GM23338 (cell line): ENCODE results near the gene GPD1L. TPM values are rescaled to one million over a fixed set of nuclear protein-coding genes. Genes with fewer than 3 reads are reported as not detected.

Experiments
- ATAC-seq: fragments of 200-7000 bp; cut with Tn5 transposase; 3 replicates; pipeline ENCODE4 v1.9.1; 2020
- DNase-seq: peaks from one replicate; pipeline ENCODE4 v3.0.0-alpha.2; 2015; ENCODE audit warnings: low spot score
- H2AFZ ChIP-seq: fragments of 200-600 bp; sonication (generic); 2 replicates; pipeline ENCODE4 v1.8.0; 2016; ENCODE audit warnings: antibody characterized with exemption, mild to moderate bottlenecking, moderate library complexity
- H3F3A ChIP-seq: fragments of 200-600 bp; sonication (generic); replicated peaks from 2 replicates; pipeline ENCODE4 v1.8.0; 2017; ENCODE audit warnings: antibody characterized with exemption, mixed run types, low read depth
- H3K27ac ChIP-seq: fragments of 200-600 bp; sonication (generic); 2 replicates; pipeline ENCODE4 v1.6.1; 2016; ENCODE audit warnings: low read depth
- H3K27me3 ChIP-seq: fragments of 200-600 bp; sonication (generic); 2 replicates; pipeline ENCODE4 v1.8.0; 2016; ENCODE audit warnings: mild to moderate bottlenecking, mixed run types, moderate library complexity; ENCODE audit not compliant: insufficient read depth
- H3K36me3 ChIP-seq: fragments of 200-600 bp; sonication (generic); 2 replicates; pipeline ENCODE4 v1.8.0; 2016; ENCODE audit warnings: mild to moderate bottlenecking; ENCODE audit not compliant: insufficient read depth
- H3K4me1 ChIP-seq: fragments of 200-600 bp; sonication (generic); 2 replicates; pipeline ENCODE4 v1.8.0; 2016; ENCODE audit warnings: mild to moderate bottlenecking, moderate library complexity; ENCODE audit not compliant: insufficient read depth
- H3K4me2 ChIP-seq: fragments of 200-600 bp; sonication (generic); 2 replicates; pipeline ENCODE4 v1.7.1; 2017; ENCODE audit warnings: mixed run types
- H3K4me3 ChIP-seq: fragments of 200-600 bp; sonication (generic); 2 replicates; pipeline ENCODE4 v1.6.1; 2016; ENCODE audit warnings: mixed run types
- H3K79me2 ChIP-seq: fragments of 200-600 bp; sonication (generic); replicated peaks from 2 replicates; pipeline ENCODE4 v1.8.0; 2017; ENCODE audit warnings: mild to moderate bottlenecking; ENCODE audit not compliant: insufficient read depth
- H3K9me2 ChIP-seq: fragments of 200-600 bp; sonication (generic); 2 replicates; pipeline ENCODE4 v1.8.0; 2017; ENCODE audit not compliant: insufficient read depth
- H4K20me1 ChIP-seq: fragments of 200-600 bp; sonication (generic); replicated peaks from 2 replicates; pipeline ENCODE4 v1.8.0; 2017; ENCODE audit warnings: mild to moderate bottlenecking; ENCODE audit not compliant: insufficient read depth
- H3K27ac Mint-ChIP-seq: 2 replicates; pipeline ENCODE4 v1.8.0; 2020; ENCODE audit warnings: inconsistent platforms, mild to moderate bottlenecking, moderate library complexity, mixed read lengths
- H3K27me3 Mint-ChIP-seq: 3 replicates; pipeline ENCODE4 v1.8.0; 2022; ENCODE audit warnings: low read depth, mild to moderate bottlenecking, moderate library complexity, mixed read lengths, inconsistent platforms; ENCODE audit not compliant: insufficient read depth, poor library complexity
- H3K36me3 Mint-ChIP-seq: 3 replicates; pipeline ENCODE4 v1.8.0; 2021; ENCODE audit warnings: low read depth, mild to moderate bottlenecking, inconsistent platforms, moderate library complexity, mixed read lengths
- H3K4me1 Mint-ChIP-seq: 3 replicates; pipeline ENCODE4 v1.8.0; 2020; ENCODE audit warnings: mild to moderate bottlenecking, inconsistent platforms, mixed read lengths
- H3K4me3 Mint-ChIP-seq: 3 replicates; pipeline ENCODE4 v1.8.0; 2021; ENCODE audit warnings: moderate library complexity, mild to moderate bottlenecking, inconsistent platforms, mixed read lengths
- H3K9me3 Mint-ChIP-seq: 3 replicates; pipeline ENCODE4 v1.8.0; 2020; ENCODE audit warnings: moderate library complexity, mild to moderate bottlenecking, inconsistent platforms, mixed read lengths
- CREB1 ChIP-seq: fragments of 250-450 bp; sonication (Bioruptor Pico); IDR thresholded peaks from 2 replicates; pipeline ENCODE4 v1.5.0; 2020; ENCODE audit warnings: low read depth, mild to moderate bottlenecking, moderate library complexity
- ETS1 ChIP-seq: IDR thresholded peaks from 2 replicates; pipeline ENCODE4 v1.6.1; 2016; ENCODE audit warnings: antibody characterized with exemption
- EZH2 ChIP-seq: fragments of 200-600 bp; sonication (generic); IDR thresholded peaks from one replicate; pipeline ENCODE4 v1.8.0; 2017; ENCODE audit warnings: antibody characterized with exemption, mild to moderate bottlenecking, low read depth; ENCODE audit not compliant: unreplicated experiment
- EZH2phosphoT487 ChIP-seq: fragments of 200-600 bp; sonication (generic); IDR thresholded peaks from one replicate; pipeline ENCODE4 v1.8.1; 2018; ENCODE audit warnings: antibody characterized with exemption; ENCODE audit not compliant: unreplicated experiment
- JUNB ChIP-seq: IDR thresholded peaks from one replicate; pipeline ENCODE4 v1.6.1; 2016; ENCODE audit warnings: antibody characterized with exemption; ENCODE audit not compliant: unreplicated experiment
- NANOG ChIP-seq: IDR thresholded peaks from 2 replicates; pipeline ENCODE4 v1.6.1; 2016; ENCODE audit warnings: antibody characterized with exemption, borderline replicate concordance
- POLR2AphosphoS5 ChIP-seq: IDR thresholded peaks from 2 replicates; pipeline ENCODE4 v1.6.1; 2016; ENCODE audit warnings: antibody characterized with exemption, low read depth
- STAT1 ChIP-seq: IDR thresholded peaks from one replicate; pipeline ENCODE4 v1.6.1; 2016; ENCODE audit warnings: antibody characterized with exemption; ENCODE audit not compliant: unreplicated experiment
- ZNF114 ChIP-seq: fragments of 250-450 bp; sonication (Bioruptor Pico); IDR thresholded peaks from 2 replicates; pipeline ENCODE4 v1.5.0; 2020; ENCODE audit warnings: mild to moderate bottlenecking, moderate library complexity
- ZNF331 ChIP-seq: fragments of 250-450 bp; sonication (Bioruptor Pico); IDR thresholded peaks from 2 replicates; pipeline ENCODE4 v1.5.0; 2020; ENCODE audit warnings: low read depth, mild to moderate bottlenecking, moderate library complexity
- ZNF462 ChIP-seq: fragments of 250-450 bp; sonication (Bioruptor Pico); IDR thresholded peaks from 2 replicates; pipeline ENCODE4 v1.5.0; 2020; ENCODE audit warnings: mild to moderate bottlenecking, moderate library complexity
- polyA plus RNA-seq: library from polyadenylated mRNA; unstranded; fragments of >200 nt; fragmentation: Nextera tagmentation; extraction: Ambion mirVana; gene quantifications from 2 replicates; pipeline ENCODE4 v1.2.1, GENCODE V29; 2016
- total RNA-seq: library from RNA; depleted of rRNA; stranded (reverse); fragments of >200 nt; shearing (Covaris generic); gene quantifications from 2 replicates; pipeline ENCODE4 v1.2.3, GENCODE V29; 2014
- TF ChIP-seq, protein P1 (sequence below), 2 experiments: fragments of 200-600 bp in 1 of 2; sonication (generic) in 1 of 2; conservative IDR thresholded peaks; 2 replicates each; pipeline versions ENCODE4 v1.5.1 to v1.6.1; 2016 to 2017; ENCODE audit warnings: antibody characterized with exemption in 2 of 2, low read depth in 2 of 2, mild to moderate bottlenecking in 2 of 2, moderate library complexity in 1 of 2

The GPD1L gene
- total and polyA plus RNA-seq, 2 experiments from 2014 or later, result 2.0 to 6.4 TPM

DNA sequence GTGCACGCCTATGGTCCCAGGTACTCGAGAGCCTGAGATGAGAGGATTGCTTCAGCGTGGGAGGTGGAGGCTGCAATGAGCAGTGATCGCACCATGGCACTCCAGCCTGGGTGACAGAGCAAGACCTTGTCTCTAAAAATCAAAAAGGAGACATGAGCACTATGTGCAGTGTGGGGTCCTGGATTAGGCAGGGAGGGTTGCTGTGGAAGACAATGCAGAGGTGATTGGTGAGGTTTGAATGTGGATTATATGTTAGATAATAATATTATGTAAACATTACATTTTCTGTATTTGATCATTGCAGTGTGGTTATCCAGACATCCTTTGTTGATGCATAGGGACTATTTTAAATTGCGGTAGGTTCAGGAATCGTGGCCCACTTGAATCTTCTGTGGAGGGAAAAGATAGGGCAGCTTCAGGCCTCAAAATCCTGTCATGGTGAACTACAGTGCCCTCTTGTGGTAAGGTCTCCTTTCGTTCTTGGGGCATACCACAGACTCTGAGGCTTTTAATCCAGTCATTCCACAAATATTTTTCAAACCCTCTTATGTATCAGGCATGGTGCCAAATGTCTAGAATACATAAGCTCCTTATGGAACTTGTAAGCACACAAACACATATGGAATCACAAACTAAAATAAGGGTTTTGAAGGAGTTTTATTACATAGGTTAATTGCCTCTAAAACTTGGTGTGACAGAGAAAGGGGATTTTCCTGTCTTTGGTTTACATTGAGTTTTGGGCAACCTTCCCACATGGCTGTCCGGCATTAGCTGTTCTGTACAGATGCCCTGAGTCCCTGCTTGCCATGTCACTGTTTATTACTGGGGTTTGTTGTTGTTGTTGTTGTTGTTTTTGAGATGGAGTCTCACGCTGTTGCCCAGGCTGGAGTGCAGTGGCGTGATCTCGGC lies 37.7 kb downstream of the GPD1L start:
- Mint-ChIP-seq H3K4me3 (no peak overlapping the region), H3K27ac (no peak overlapping the region), H3K4me1 (peaks cover 25% of the 10 kb centered on the region), H3K9me3 (no peaks in the 10 kb centered on the region), H3K36me3 (no peaks in the 10 kb centered on the region), H3K27me3 (peaks cover 8% of the 10 kb centered on the region)
- peak; percentile 89 for DNase-seq
- no peak overlapping the region for H3K27ac ChIP-seq
- TF ChIP-seq EZH2phosphoT487 (no peak), EZH2 (no peak), CREB1 (CRISPR knock-in tag) (no peak)
- TF ChIP-seq, protein P1, sequence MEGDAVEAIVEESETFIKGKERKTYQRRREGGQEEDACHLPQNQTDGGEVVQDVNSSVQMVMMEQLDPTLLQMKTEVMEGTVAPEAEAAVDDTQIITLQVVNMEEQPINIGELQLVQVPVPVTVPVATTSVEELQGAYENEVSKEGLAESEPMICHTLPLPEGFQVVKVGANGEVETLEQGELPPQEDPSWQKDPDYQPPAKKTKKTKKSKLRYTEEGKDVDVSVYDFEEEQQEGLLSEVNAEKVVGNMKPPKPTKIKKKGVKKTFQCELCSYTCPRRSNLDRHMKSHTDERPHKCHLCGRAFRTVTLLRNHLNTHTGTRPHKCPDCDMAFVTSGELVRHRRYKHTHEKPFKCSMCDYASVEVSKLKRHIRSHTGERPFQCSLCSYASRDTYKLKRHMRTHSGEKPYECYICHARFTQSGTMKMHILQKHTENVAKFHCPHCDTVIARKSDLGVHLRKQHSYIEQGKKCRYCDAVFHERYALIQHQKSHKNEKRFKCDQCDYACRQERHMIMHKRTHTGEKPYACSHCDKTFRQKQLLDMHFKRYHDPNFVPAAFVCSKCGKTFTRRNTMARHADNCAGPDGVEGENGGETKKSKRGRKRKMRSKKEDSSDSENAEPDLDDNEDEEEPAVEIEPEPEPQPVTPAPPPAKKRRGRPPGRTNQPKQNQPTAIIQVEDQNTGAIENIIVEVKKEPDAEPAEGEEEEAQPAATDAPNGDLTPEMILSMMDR (conservative IDR thresholded peaks at IDR 0.05; ENCODE audit: low read depth in 2 of 2), result peak; percentile 87 to 92
- H4K20me1 ChIP-seq, result no peaks in the 10 kb centered on the region
- no peaks in the 10 kb centered on the region for H3K9me2 ChIP-seq
- H2AFZ ChIP-seq, result no peak overlapping the region
- H3K36me3 ChIP-seq, result no peaks in the 10 kb centered on the region
- H3K79me2 ChIP-seq, result no peaks in the 10 kb centered on the region
- no peak overlapping the region for H3K4me2 ChIP-seq
- H3F3A ChIP-seq, result no peaks in the 10 kb centered on the region
- no peaks in the 10 kb centered on the region for H3K27me3 ChIP-seq
- H3K4me3 ChIP-seq, result no peak overlapping the region
- peaks cover 26% of the 10 kb centered on the region for H3K4me1 ChIP-seq
- ATAC-seq, result peak; percentile 86

DNA sequence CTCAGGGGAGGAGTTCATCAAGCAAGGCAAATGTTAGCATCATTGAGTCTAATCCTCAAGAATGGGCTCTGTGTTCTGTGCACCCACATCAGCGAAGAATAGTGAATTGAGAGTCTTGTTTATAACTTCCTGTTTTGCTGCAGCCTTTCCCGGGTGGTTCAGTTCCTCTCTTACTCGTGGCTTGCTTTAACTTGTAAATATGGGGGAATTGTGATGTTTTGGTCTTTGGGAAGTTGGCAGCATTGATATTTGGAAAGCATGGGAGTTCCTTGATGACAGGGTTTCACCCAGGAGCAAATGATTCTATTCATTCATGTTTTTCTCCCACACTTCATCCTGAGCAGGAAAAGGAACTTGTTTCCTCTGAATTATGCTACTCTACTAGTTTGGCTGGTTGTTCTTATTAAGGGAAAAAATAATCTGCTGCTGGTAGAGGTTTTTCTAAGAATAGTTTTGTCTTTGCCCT lies 40.4 kb downstream of the GPD1L start:
- H3K27ac ChIP-seq, result peak overlapping the region; percentile 20; the same call in 1 of the 2 replicates
- TF ChIP-seq ZNF114 (CRISPR knock-in tag), result no peak
- TF ChIP-seq EZH2, result no peak
- no peak for TF ChIP-seq ETS1
- TF ChIP-seq POLR2AphosphoS5, result no peak
- no peak for TF ChIP-seq STAT1
- TF ChIP-seq ZNF462 (CRISPR knock-in tag), result no peak
- no peak for TF ChIP-seq ZNF331 (CRISPR knock-in tag)
- TF ChIP-seq NANOG, result no peak
- no peak for TF ChIP-seq JUNB

More for the DNA sequence above, 40.4 kb downstream of the GPD1L start:
- Histone ChIP-seq H3K4me1 (peaks cover 26% of the 10 kb centered on the region), H4K20me1 (no peaks in the 10 kb centered on the region), H3K79me2 (no peaks in the 10 kb centered on the region), H3K27me3 (no peaks in the 10 kb centered on the region), H3K36me3 (no peaks in the 10 kb centered on the region), H3K9me2 (no peaks in the 10 kb centered on the region), H3K4me3 (no peak overlapping the region), H2AFZ (no peak overlapping the region), H3F3A (no peaks in the 10 kb centered on the region), H3K4me2 (peak overlapping the region; percentile 40)
- Mint-ChIP-seq H3K9me3 (no peaks in the 10 kb centered on the region), H3K27ac (no peak overlapping the region), H3K4me1 (peaks cover 25% of the 10 kb centered on the region), H3K36me3 (no peaks in the 10 kb centered on the region; the same call in 2 of the 3 replicates), H3K27me3 (peaks cover 9% of the 10 kb centered on the region), H3K4me3 (no peak overlapping the region)
- DNase-seq, result no peak
- no peak for ATAC-seq
